Cerebellar nuclear complex (tissue), 1 donor: ENCODE results near the gene RNASE8.

Experiments
- DNase-seq, 2 experiments: peaks; one replicate each; lab custom pipeline; 2025; lab: John Stamatoyannopoulos, UW

RNASE8 gene

DNA sequence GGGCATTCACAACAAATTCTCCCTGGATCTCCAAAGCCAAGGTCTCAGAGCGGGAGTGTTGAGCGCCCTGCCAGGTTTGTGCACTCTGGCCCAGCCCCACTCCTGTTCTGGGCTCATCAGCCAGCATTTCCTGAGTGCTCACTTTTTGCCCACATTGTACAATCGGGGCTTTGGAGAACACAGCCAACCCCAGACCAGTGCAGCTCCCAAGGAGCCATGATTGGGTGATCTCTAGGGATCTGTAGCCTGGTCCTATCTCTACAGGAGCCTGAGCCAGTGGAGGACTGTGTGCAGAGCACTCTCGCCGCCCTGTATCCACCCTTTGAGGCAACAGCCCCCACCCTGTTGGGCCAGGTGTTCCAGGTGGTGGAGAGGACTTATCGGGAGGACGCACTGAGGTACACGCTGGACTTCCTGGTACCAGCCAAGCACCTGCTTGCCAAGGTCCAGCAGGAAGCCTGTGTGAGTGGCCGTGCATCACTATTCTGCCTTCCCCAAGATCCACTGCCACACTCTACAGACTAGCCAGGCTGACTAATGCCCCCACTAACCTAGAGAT is 15.2 kb downstream of the RNASE8 start:
- DNase-seq: no peak

DNA sequence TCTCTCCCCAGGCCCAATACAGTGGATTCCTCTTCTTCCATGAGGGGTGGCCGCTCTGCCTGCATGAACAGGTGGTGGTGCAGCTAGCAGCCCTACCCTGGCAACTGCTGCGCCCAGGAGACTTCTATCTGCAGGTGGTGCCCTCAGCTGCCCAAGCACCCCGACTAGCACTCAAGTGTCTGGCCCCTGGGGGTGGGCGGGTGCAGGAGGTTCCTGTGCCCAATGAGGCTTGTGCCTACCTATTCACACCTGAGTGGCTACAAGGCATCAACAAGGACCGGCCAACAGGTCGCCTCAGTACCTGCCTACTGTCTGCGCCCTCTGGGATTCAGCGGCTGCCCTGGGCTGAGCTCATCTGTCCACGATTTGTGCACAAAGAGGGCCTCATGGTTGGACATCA is 16.3 kb downstream of the RNASE8 start:
- DNase-seq: no peak

GRCh38 chr14:21074398-21075272 is 17.0 kb downstream of the RNASE8 start:
- DNase-seq: no peak

- no peak for DNase-seq
These were observed 18.3 kb downstream of the RNASE8 start for GRCh38 chr14:21075719-21076437.

- DNase-seq: no peak
These were observed 20.1 kb downstream of the RNASE8 start for GRCh38 chr14:21077672-21078071.

DNA sequence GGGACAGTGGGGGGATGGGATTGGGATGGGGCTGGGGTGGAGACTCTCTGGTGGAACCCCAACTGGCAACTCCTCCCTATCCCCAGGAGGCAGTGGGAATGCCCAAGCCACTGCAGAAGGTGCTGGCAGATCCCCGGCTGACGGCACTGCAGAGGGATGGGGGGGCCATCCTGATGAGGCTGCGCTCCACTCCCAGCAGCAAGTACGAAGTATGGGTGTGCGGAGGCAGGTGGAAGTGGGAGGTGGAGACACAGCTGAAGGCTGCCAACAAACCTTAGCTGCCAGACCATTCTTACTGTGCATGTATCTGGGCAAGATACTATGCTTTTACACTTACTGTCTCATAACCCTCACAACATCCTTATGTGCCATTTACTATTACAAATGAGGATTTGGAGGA is 20.7 kb downstream of the RNASE8 start:
- DNase-seq: no peak

GRCh38 chr14:21078726-21079125 is 21.1 kb downstream of the RNASE8 start:
- no peak for DNase-seq

- no peak for DNase-seq
These were observed 24.0 kb downstream of the RNASE8 start for GRCh38 chr14:21081521-21082142.

- DNase-seq: no peak
These were observed 26.1 kb downstream of the RNASE8 start for GRCh38 chr14:21083565-21084325.

DNA sequence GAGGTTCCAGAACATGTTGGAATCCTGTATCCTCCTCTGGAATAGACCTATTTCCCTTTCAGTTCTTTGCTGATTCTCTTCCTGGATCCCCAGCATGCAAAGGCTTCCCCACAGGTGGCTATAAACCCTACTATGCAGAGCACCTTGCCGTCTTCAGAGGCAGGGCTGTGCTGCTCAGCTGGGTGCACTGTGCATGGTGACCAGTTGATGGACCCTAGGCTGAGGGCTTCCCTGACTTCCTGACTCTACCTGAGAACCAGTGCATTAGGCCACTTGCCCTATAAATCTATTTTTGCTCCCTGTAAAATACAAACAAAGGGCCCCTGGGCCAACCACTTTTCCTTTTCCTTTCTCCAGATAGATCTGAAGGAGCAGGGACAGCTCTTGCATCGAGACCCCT is 26.8 kb downstream of the RNASE8 start:
- no peak for DNase-seq

- no peak for DNase-seq
These were observed 27.6 kb downstream of the RNASE8 start for GRCh38 chr14:21084998-21085853.

DNA sequence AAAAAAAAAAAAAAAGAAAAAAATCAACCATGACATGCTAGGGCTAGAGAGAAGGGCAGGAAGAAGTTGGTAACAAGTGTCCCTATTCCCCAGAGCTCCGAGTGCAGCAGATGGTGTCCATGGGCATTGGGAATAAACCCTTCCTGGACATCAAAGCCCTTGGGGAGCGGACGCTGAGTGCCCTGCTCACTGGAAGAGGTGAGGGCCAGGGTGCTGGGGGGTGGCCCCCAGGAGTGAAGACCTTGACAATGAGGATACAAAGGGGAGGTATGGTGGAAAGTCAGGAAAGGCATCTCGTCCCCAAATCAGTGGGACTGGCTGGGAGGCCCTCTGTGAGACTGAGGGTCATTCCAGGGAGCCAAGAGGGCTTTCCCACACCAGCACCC is 29.3 kb downstream of the RNASE8 start:
- DNase-seq: no peak

- peak; percentile 31 to 39 for DNase-seq
These were observed 29.9 kb downstream of the RNASE8 start for GRCh38 chr14:21087294-21088091.

DNA sequence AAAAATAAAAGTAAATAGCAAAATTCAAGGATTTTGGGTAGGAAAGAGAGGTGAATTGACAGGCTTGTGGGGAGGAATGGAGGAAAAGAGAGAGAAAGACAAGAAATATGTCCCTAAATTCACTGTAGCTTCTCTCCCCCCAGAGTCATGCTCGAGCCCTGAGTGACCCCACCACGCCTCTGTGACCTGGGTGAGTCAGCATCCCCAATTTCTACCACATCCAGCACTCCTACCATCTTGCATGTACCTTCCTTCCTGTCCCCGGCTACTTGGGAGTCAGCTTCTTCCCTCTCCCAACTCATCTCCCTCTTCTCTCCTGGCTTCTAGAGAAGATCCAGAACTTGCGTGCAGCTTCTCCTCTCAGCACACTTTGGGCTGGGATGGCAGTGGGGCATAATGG is 31.1 kb downstream of the RNASE8 start:
- no peak for DNase-seq

- no peak for DNase-seq
These were observed 31.6 kb downstream of the RNASE8 start for GRCh38 chr14:21089271-21089670.

DNA sequence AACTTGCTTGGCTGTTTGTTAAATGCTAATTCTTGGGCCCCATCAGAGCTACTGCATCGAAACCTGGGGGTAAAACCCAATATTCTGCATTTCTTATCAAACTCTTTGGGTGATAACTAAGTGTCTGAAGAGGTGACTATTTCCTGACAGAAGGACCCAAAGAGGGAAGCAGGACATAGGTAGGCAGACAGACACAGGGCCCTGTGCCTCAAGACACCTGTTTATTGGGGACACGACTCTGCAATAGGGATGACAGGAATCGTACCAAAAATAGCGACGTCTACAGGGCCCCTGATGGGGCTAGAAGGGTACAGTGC is 32.2 kb downstream of the RNASE8 start:
- DNase-seq: no peak

- no peak for DNase-seq
These were observed 32.7 kb downstream of the RNASE8 start for GRCh38 chr14:21090194-21090939.

DNA sequence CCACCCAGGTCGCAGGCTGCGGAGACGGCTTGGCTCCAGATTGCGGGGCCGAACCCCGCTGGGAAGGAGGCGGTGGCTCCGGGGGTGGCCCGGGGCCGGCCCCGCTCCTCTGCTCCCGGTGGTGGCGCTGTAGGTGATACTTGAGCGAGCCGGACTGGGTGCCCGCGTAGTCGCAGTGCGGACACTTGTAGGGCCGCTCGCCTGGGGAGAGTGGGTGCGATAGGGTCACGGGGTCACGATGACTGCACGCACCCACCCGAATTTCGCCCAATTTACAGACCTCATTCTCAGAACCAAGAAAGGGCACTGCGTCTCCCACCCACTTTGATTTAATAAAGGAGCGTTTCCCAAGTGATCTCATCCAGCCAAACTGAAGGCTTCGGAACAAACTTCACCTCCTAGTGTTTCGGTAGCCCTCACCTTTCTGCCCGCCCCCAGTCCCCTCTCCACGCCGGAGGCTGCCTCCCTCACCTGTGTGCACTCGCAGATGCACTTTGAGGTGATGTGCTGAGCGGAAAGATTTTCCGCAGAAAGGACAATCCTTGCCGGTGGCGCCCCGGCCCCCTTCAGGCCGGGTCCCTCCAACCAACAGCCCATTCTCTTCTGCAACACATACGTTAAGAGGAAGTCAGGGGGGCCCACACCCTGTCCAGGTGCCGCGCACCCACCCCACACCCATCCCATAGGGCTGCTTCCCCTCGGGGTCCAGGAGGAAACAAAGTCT is 33.5 kb downstream of the RNASE8 start:
- DNase-seq: no peak

DNA sequence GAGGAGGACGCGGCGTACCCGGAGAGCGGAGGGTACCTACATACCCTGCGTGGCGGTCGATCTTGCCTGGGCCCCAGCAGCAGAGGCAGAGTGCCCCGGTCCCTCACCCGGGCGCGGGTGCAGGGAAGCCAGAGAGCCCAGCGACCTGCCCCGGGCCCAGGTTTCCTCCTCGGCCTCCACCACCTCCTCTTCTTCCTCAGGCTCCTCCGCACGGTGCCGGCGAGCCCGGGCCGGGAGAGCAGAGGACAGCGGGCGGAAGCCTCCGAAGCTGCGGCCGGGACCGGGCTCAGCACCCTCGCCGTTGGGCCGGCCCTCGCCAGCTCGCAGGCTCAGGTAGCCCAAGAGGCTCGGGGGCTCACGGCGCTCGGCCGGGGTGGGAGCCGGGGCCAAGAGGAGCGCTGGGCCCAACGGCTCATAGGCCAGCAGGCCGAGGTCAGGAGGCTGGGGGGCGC is 34.2 kb downstream of the RNASE8 start:
- DNase-seq: no peak
